Activated T-helper 2 cell treated with anti-CD3 and anti-CD28 coated beads, Interferon-gamma antibody, Interleukin-2, Interleukin-4, amounts not matched to agents 10 μg/mL and 5 μg/mL and 100 μg/mL, durations not matched to agents 14 hours and 24 hours and 36 hours (primary cell): ENCODE results near the gene OR10H5. TPM values are rescaled to one million over a fixed set of nuclear protein-coding genes. Genes with fewer than 3 reads are reported as not detected.
"Not testable (repeated sequence)": the region's sequence is repeated elsewhere in the genome, so short reads cannot be mapped to it uniquely, and the experiment has no call there.

Experiments used
- DNase-seq: peaks from one replicate; pipeline ENCODE4 v3.0.0; 2021; ENCODE audit warnings: low spot score
- H3K27ac Mint-ChIP-seq: one replicate; pipeline ENCODE4 v1.8.0; 2021; ENCODE audit warnings: mixed read lengths
- H3K27me3 Mint-ChIP-seq: one replicate; pipeline ENCODE4 v1.8.0; 2021; ENCODE audit warnings: low read depth, mixed read lengths
- H3K36me3 Mint-ChIP-seq: one replicate; pipeline ENCODE4 v1.8.0; 2021; ENCODE audit warnings: low read depth, mixed read lengths
- H3K4me1 Mint-ChIP-seq: one replicate; pipeline ENCODE4 v1.8.0; 2021; ENCODE audit warnings: low read depth, mixed read lengths
- H3K4me3 Mint-ChIP-seq: one replicate; pipeline ENCODE4 v1.8.0; 2021; ENCODE audit warnings: low read depth, mild to moderate bottlenecking, moderate library complexity, mixed read lengths
- H3K9me3 Mint-ChIP-seq: one replicate; pipeline ENCODE4 v1.8.0; 2021; ENCODE audit warnings: mixed read lengths
- intact Hi-C: fragments of 100-400 bp; cut with micrococcal nuclease; formaldehyde crosslinking; loops from one replicate; pipeline ENCODE4 v1.15.1; 2023
- total RNA-seq: library from RNA; stranded (reverse); gene quantifications from 2 replicates; pipeline ENCODE4 v1.2.3, GENCODE V29; 2022

The OR10H5 gene
- total RNA-seq, 1 donor from 2014 or later = not detected

- no peak for DNase-seq
- Mint-ChIP-seq H3K27ac (no peak overlapping the region), H3K4me1 (no peaks in the 10 kb centered on the region), H3K36me3 (no peaks in the 10 kb centered on the region), H3K9me3 (no peaks in the 10 kb centered on the region), H3K4me3 (no peak overlapping the region), H3K27me3 (peaks cover 23% of the 10 kb centered on the region)
- intact Hi-C loops = no loop called here
These were observed 38.3 kb downstream of the OR10H5 start for GRCh38 chr19:15825753-15826152.

DNA sequence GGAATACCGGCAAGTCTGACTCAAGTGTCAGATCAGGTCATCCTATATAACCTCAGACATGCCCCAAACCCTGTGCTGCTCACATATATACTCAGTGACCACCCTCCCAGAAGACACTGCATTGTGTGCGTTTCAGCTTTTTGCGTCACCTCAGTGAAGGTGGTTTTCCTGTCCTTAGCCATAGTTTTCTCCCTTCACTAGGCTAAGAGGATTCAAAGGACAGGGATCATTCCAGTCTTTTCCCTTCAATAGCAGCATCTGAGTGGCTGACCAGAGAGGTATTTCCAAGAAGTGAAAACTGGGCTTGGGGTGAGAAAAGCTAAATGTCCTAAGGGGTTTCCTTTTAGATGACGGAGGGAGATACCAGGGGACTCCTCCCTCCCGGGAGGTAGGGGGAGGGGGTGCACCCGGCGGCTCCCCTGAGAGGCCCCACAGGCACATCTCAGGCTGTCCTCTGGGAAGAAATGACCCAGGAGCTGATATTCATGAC, 40.7 kb downstream of the OR10H5 start:
- intact Hi-C loops = no loop called here
- Mint-ChIP-seq H3K9me3 (no peaks in the 10 kb centered on the region), H3K36me3 (no peaks in the 10 kb centered on the region)

GRCh38 chr19:15828611-15829305, 41.3 kb downstream of the OR10H5 start:
- DNase-seq, H3K36me3 Mint-ChIP-seq, H3K9me3 Mint-ChIP-seq, H3K4me3 Mint-ChIP-seq, H3K4me1 Mint-ChIP-seq, H3K27ac Mint-ChIP-seq, intact Hi-C loops: not testable (repeated sequence)
- H3K27me3 Mint-ChIP-seq = peaks cover 23% of the 10 kb centered on the region

More for the DNA sequence above, 40.7 kb downstream of the OR10H5 start:
- Mint-ChIP-seq H3K27ac (no peak overlapping the region), H3K27me3 (peaks cover 23% of the 10 kb centered on the region), H3K4me1 (no peaks in the 10 kb centered on the region), H3K4me3 (no peak overlapping the region)
- no peak for DNase-seq

DNA sequence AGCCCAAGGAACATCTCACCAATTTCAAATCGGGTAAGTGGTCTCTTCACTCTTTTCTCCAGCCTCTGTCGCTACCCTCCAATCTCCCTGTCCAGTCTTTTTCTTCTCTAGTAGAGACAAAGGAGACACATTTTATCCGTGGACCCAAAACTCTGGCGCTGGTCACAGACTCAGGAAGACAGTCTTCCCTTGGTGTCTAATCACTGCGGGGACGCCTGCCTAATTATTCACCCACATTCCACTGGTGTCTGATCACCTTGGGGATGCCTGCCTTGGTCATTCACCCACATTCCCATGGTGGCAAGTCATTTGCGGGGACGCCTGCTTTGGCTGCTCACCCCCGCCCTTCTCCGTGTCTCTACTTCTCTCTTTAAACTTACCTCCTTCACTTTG, 41.8 kb downstream of the OR10H5 start:
- H3K9me3 Mint-ChIP-seq = no peaks in the 10 kb centered on the region

GRCh38 chr19:15829786-15830185, 42.3 kb downstream of the OR10H5 start:
- H3K4me3 Mint-ChIP-seq = no peak overlapping the region
- H3K36me3 Mint-ChIP-seq = no peaks in the 10 kb centered on the region
- H3K27ac Mint-ChIP-seq = no peak overlapping the region
- no peaks in the 10 kb centered on the region for H3K4me1 Mint-ChIP-seq
- intact Hi-C loops = no loop called here
- DNase-seq = no peak
- H3K27me3 Mint-ChIP-seq = peaks cover 23% of the 10 kb centered on the region
- no peaks in the 10 kb centered on the region for H3K9me3 Mint-ChIP-seq

More for the DNA sequence above, 41.8 kb downstream of the OR10H5 start:
- no peaks in the 10 kb centered on the region for H3K4me1 Mint-ChIP-seq
- peaks cover 23% of the 10 kb centered on the region for H3K27me3 Mint-ChIP-seq
- no peaks in the 10 kb centered on the region for H3K36me3 Mint-ChIP-seq
- intact Hi-C loops = no loop called here
- H3K4me3 Mint-ChIP-seq = no peak overlapping the region
- no peak overlapping the region for H3K27ac Mint-ChIP-seq
- no peak for DNase-seq

- no peak for DNase-seq
- no peak overlapping the region for H3K4me3 Mint-ChIP-seq
- intact Hi-C loops = no loop called here
- H3K27me3 Mint-ChIP-seq = peaks cover 23% of the 10 kb centered on the region
- H3K4me1 Mint-ChIP-seq = peaks cover 7% of the 10 kb centered on the region
- H3K9me3 Mint-ChIP-seq = no peaks in the 10 kb centered on the region
- no peak overlapping the region for H3K27ac Mint-ChIP-seq
- H3K36me3 Mint-ChIP-seq = no peaks in the 10 kb centered on the region
These were observed 44.2 kb downstream of the OR10H5 start for GRCh38 chr19:15831626-15832025.

GRCh38 chr19:15834232-15834631, 46.8 kb downstream of the OR10H5 start:
- Mint-ChIP-seq H3K4me1 (peaks cover 23% of the 10 kb centered on the region), H3K27me3 (peaks cover 11% of the 10 kb centered on the region)
- intact Hi-C loops, H3K27ac Mint-ChIP-seq, H3K36me3 Mint-ChIP-seq, H3K9me3 Mint-ChIP-seq, H3K4me3 Mint-ChIP-seq, DNase-seq: not testable (repeated sequence)

- Mint-ChIP-seq H3K4me1 (peaks cover 26% of the 10 kb centered on the region), H3K27ac (peak overlapping the region; percentile 99), H3K4me3 (peak overlapping the region; percentile 94)
- not testable (repeated sequence) for H3K27me3 Mint-ChIP-seq, H3K9me3 Mint-ChIP-seq, H3K36me3 Mint-ChIP-seq
- DNase-seq = peak; percentile 65
- intact Hi-C loops = loop anchor here (2.0 to 5.0 kb wide), 2 partner anchors 242 to 349 kb away; partner anchors contain the start of genes FAM32A and TPM4
These were observed 48.3 kb downstream of the OR10H5 start for GRCh38 chr19:15835565-15836329.

- DNase-seq = peak; percentile 97
- Mint-ChIP-seq H3K4me1 (peaks cover 26% of the 10 kb centered on the region), H3K27ac (peak overlapping the region; percentile 99), H3K36me3 (no peaks in the 10 kb centered on the region), H3K27me3 (no peaks in the 10 kb centered on the region), H3K4me3 (peak overlapping the region; percentile 94), H3K9me3 (no peaks in the 10 kb centered on the region)
- intact Hi-C loops = loop anchor here (2.0 to 5.0 kb wide), 2 partner anchors 241 to 348 kb away; partner anchors contain the start of genes FAM32A and TPM4
These were observed 49.1 kb downstream of the OR10H5 start for GRCh38 chr19:15836330-15837220.

- Mint-ChIP-seq H3K27me3 (no peaks in the 10 kb centered on the region), H3K4me1 (peaks cover 30% of the 10 kb centered on the region), H3K4me3 (peak overlapping the region; percentile 94), H3K36me3 (no peaks in the 10 kb centered on the region), H3K27ac (peak overlapping the region; percentile 93), H3K9me3 (no peaks in the 10 kb centered on the region)
- intact Hi-C loops = loop anchor here (2.0 to 5.0 kb wide), 2 partner anchors 240 to 348 kb away; partner anchors contain the start of genes FAM32A and TPM4
- no peak for DNase-seq
These were observed 49.8 kb downstream of the OR10H5 start for GRCh38 chr19:15837221-15837731.

GRCh38 chr19:15838351-15838750, 50.9 kb downstream of the OR10H5 start:
- DNase-seq = no peak
- no peak overlapping the region for H3K4me3 Mint-ChIP-seq
- no peaks in the 10 kb centered on the region for H3K36me3 Mint-ChIP-seq
- H3K4me1 Mint-ChIP-seq = peaks cover 37% of the 10 kb centered on the region
- H3K27me3 Mint-ChIP-seq = no peaks in the 10 kb centered on the region
- peak overlapping the region; percentile 11 for H3K27ac Mint-ChIP-seq
- no peaks in the 10 kb centered on the region for H3K9me3 Mint-ChIP-seq
- intact Hi-C loops = loop anchor here (5.0 kb wide), 1 partner anchor 239 kb away; the partner anchor contains the start of gene TPM4

DNA sequence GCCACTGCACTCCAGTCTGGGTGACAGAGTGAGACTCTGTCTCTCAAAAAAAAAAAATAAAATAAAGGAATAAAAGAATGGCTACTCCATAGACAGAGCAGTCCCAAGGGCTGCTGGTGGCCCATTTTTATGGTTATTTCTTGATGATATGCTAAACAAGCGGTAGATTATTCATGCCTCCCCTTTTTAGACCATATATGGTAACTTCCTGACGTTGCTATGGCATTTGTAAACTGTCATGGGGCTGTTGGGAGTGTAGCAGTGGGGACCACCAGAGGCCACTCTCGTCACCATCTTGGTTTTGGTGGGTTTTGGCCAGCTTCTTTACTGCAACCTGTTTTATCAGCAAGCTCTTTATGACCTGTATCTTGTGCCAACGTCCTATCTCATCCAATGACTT, 52.4 kb downstream of the OR10H5 start:
- H3K4me3 Mint-ChIP-seq, H3K27me3 Mint-ChIP-seq, H3K36me3 Mint-ChIP-seq, DNase-seq, H3K27ac Mint-ChIP-seq, H3K9me3 Mint-ChIP-seq: not testable (repeated sequence)
- peaks cover 47% of the 10 kb centered on the region for H3K4me1 Mint-ChIP-seq
- intact Hi-C loops = loop anchor here (5.0 kb wide), 1 partner anchor 237 kb away; the partner anchor contains the start of gene TPM4
